ENCODE data around the gene NUTM1. TPM values are rescaled to one million over a fixed set of nuclear protein-coding genes. Genes with fewer than 3 reads are reported as not detected.

NUTM1 gene
- total RNA-seq, 1 donor = under 0.01 TPM

GRCh38 chr15:34336231-34336990, 6.7 kb upstream of the NUTM1 start:
- TF ChIP-seq CTCF (IDR thresholded peaks at IDR 0.05; ENCODE audit: extremely low read depth, low read depth, low read length) = no peak
- Histone ChIP-seq H3K4me3 (ENCODE audit: insufficient read depth, low read length) (peak overlapping the region; percentile 99), H2AFZ (ENCODE audit: low read length) (peak overlapping the region; percentile 73), H3K27ac (ENCODE audit: low read depth, low read length) (peak overlapping the region; percentile 72), H3K9me3 (ENCODE audit: low read depth, low read length) (no peaks in the 10 kb centered on the region), H3K4me2 (ENCODE audit: insufficient read depth, low read length) (peak overlapping the region; percentile 99), H4K20me1 (ENCODE audit: insufficient read depth, low read length) (no peaks in the 10 kb centered on the region), H3K36me3 (ENCODE audit: insufficient read depth, low read length) (peaks cover 16% of the 10 kb centered on the region), H3K27me3 (ENCODE audit: insufficient read depth, low read length) (no peaks in the 10 kb centered on the region), H3K79me2 (ENCODE audit: insufficient read depth, low read length) (peaks cover 62% of the 10 kb centered on the region), H3K4me1 (ENCODE audit: insufficient read depth, low read length) (peaks cover 35% of the 10 kb centered on the region)
- peak; percentile 27 for DNase-seq (ENCODE audit: insufficient read length, low spot score, missing footprints)

- peak overlapping the region; percentile 99 for H3K4me2 ChIP-seq (ENCODE audit: insufficient read depth, low read length)
- peak; percentile 37 for DNase-seq (ENCODE audit: insufficient read length, low spot score, missing footprints)
- H2AFZ ChIP-seq (ENCODE audit: low read length) = peak overlapping the region; percentile 73
- peaks cover 3% of the 10 kb centered on the region for H4K20me1 ChIP-seq (ENCODE audit: insufficient read depth, low read length)
- no peaks in the 10 kb centered on the region for H3K9me3 ChIP-seq (ENCODE audit: low read depth, low read length)
- H3K27ac ChIP-seq (ENCODE audit: low read depth, low read length) = peak overlapping the region; percentile 72
- peaks cover 38% of the 10 kb centered on the region for H3K4me1 ChIP-seq (ENCODE audit: insufficient read depth, low read length)
- H3K79me2 ChIP-seq (ENCODE audit: insufficient read depth, low read length) = peaks cover 64% of the 10 kb centered on the region
- no peaks in the 10 kb centered on the region for H3K27me3 ChIP-seq (ENCODE audit: insufficient read depth, low read length)
- TF ChIP-seq CTCF (IDR thresholded peaks at IDR 0.05; ENCODE audit: extremely low read depth, low read depth, low read length) = no peak
- H3K4me3 ChIP-seq (ENCODE audit: insufficient read depth, low read length) = peak overlapping the region; percentile 99
- peaks cover 22% of the 10 kb centered on the region for H3K36me3 ChIP-seq (ENCODE audit: insufficient read depth, low read length)
Observed at GRCh38 chr15:34336991-34337556, 6.0 kb upstream of the NUTM1 start.

GRCh38 chr15:34337557-34338306, 5.4 kb upstream of the NUTM1 start, which contains the start of gene SLC12A6:
Gene SLC12A6, minus strand, starts transcription at chr15:34337781. Its CDS starts 1,101 bp downstream, at chr15:34336680.
- Histone ChIP-seq H3K27ac (ENCODE audit: low read depth, low read length) (peak within 1 kb of the TSS; percentile 73), H3K4me3 (ENCODE audit: insufficient read depth, low read length) (peak within 1 kb of the TSS; percentile 99), H2AFZ (ENCODE audit: low read length) (peak within 1 kb of the TSS; percentile 73), H3K79me2 (ENCODE audit: insufficient read depth, low read length) (peaks cover 66% of the 10 kb centered on the region), H3K36me3 (ENCODE audit: insufficient read depth, low read length) (peaks cover 22% of the 10 kb centered on the region), H3K4me2 (ENCODE audit: insufficient read depth, low read length) (peak within 1 kb of the TSS; percentile 99), H3K4me1 (ENCODE audit: insufficient read depth, low read length) (peaks cover 38% of the 10 kb centered on the region), H3K9me3 (ENCODE audit: low read depth, low read length) (no peaks in the 10 kb centered on the region), H3K27me3 (ENCODE audit: insufficient read depth, low read length) (no peaks in the 10 kb centered on the region), H4K20me1 (ENCODE audit: insufficient read depth, low read length) (peaks cover 3% of the 10 kb centered on the region)
- DNase-seq (ENCODE audit: insufficient read length, low spot score, missing footprints) = peak; percentile 98
- no peak for TF ChIP-seq CTCF (IDR thresholded peaks at IDR 0.05; ENCODE audit: extremely low read depth, low read depth, low read length)

Data from osteoblast (primary cell).